ENCODE measurements around the gene TMA16. TPM values are rescaled to one million over a fixed set of nuclear protein-coding genes. Genes with fewer than 3 reads are reported as not detected.

TMA16 gene
- total and polyA plus RNA-seq, 2 of the 8 experiments (the other 6 are each of a cell fraction or from before 2014, with no cell fraction given) = 8.0 to 64.2 TPM

- TF ChIP-seq CHD1 (IDR thresholded peaks at IDR 0.05; ENCODE audit: low read depth, low read length) = no peak
- TF ChIP-seq CREB1 (IDR thresholded peaks at IDR 0.05) = no peak
- TF ChIP-seq CHD7 (IDR thresholded peaks at IDR 0.05; ENCODE audit: insufficient replicate concordance, low read length) = no peak
- no peak for TF ChIP-seq RAD21 (IDR thresholded peaks at IDR 0.05 in 1 of 2, conservative IDR thresholded peaks at IDR 0.05 in 1 of 2; ENCODE audit: low read depth in 2 of 2, low read length in 2 of 2)
- no peak for TF ChIP-seq EGR1 (IDR thresholded peaks at IDR 0.05; ENCODE audit: borderline replicate concordance, low read depth, low read length)
- no peak for TF ChIP-seq CTBP2 (IDR thresholded peaks at IDR 0.05; ENCODE audit: borderline replicate concordance, insufficient read depth, insufficient read length, low read length)
- TF ChIP-seq EZH2 (IDR thresholded peaks at IDR 0.05; ENCODE audit: low read depth, low read length, severe bottlenecking) = no peak
- no peak for TF ChIP-seq SIX5 (IDR thresholded peaks at IDR 0.05; ENCODE audit: low read depth, low read length)
Observed at GRCh38 chr4:163500586-163500985, 6.1 kb downstream of the TMA16 start (continued).
